Glutamatergic neuron (in vitro differentiated cells): ENCODE data around the gene AHCYL2. TPM values are rescaled to one million over a fixed set of nuclear protein-coding genes. Genes with fewer than 3 reads are reported as not detected.
"Not testable (repeated sequence)": the region's sequence is repeated elsewhere in the genome, so short reads cannot be mapped to it uniquely, and the experiment has no call there.

Experiments
- DNase-seq: peaks from one replicate; pipeline ENCODE4 v3.0.0; 2022
- H3K27ac Mint-ChIP-seq: one replicate; pipeline ENCODE4 v1.8.0; 2020; ENCODE audit warnings: mild to moderate bottlenecking, mixed read lengths, inconsistent platforms; ENCODE audit not compliant: unreplicated experiment
- H3K27me3 Mint-ChIP-seq: one replicate; pipeline ENCODE4 v1.8.0; 2020; ENCODE audit warnings: mild to moderate bottlenecking, moderate library complexity, mixed read lengths, inconsistent platforms; ENCODE audit not compliant: unreplicated experiment
- H3K36me3 Mint-ChIP-seq: one replicate; pipeline ENCODE4 v1.8.0; 2020; ENCODE audit warnings: mild to moderate bottlenecking, mixed read lengths, inconsistent platforms; ENCODE audit not compliant: unreplicated experiment
- H3K4me1 Mint-ChIP-seq: one replicate; pipeline ENCODE4 v1.8.0; 2020; ENCODE audit warnings: mild to moderate bottlenecking, low read depth, mixed read lengths, inconsistent platforms; ENCODE audit not compliant: unreplicated experiment
- H3K4me3 Mint-ChIP-seq: one replicate; pipeline ENCODE4 v1.8.0; 2020; ENCODE audit warnings: mild to moderate bottlenecking, mixed read lengths, inconsistent platforms; ENCODE audit not compliant: unreplicated experiment
- H3K9me3 Mint-ChIP-seq: one replicate; pipeline ENCODE4 v1.8.0; 2020; ENCODE audit warnings: mild to moderate bottlenecking, moderate library complexity, mixed read lengths, inconsistent platforms; ENCODE audit not compliant: unreplicated experiment
- CTCF ChIP-seq: fragments of 200-600 bp; sonication (generic); IDR thresholded peaks from one replicate; pipeline ENCODE4 v1.5.0; 2021; ENCODE audit not compliant: partially characterized antibody, unreplicated experiment
- total RNA-seq: library from RNA; stranded (reverse); fragmentation: NEBNext Ultra II Directional; extraction: Animal tissue kit (Norgen Biotek cat#: 25700); gene quantifications from one replicate; pipeline ENCODE4 v1.2.1, GENCODE V29; 2021; ENCODE audit not compliant: unreplicated experiment

Gene AHCYL2
- total RNA-seq, 1 donor from 2014 or later: 16.8 TPM

GRCh38 chr7:129367700-129368388 is 143.0 kb downstream of the AHCYL2 start:
- peak; percentile 81 for TF ChIP-seq CTCF
- no peak overlapping the region for H3K27ac Mint-ChIP-seq
- H3K4me3 Mint-ChIP-seq: no peak overlapping the region
- H3K36me3 Mint-ChIP-seq: no peaks in the 10 kb centered on the region
- DNase-seq: peak; percentile 80
- no peaks in the 10 kb centered on the region for H3K9me3 Mint-ChIP-seq
- H3K27me3 Mint-ChIP-seq: peaks cover 2% of the 10 kb centered on the region
- peaks cover 10% of the 10 kb centered on the region for H3K4me1 Mint-ChIP-seq

- H3K36me3 Mint-ChIP-seq: no peaks in the 10 kb centered on the region
- peaks cover 10% of the 10 kb centered on the region for H3K4me1 Mint-ChIP-seq
- H3K27me3 Mint-ChIP-seq: peaks cover 2% of the 10 kb centered on the region
- TF ChIP-seq CTCF: no peak
- no peak overlapping the region for H3K27ac Mint-ChIP-seq
- H3K9me3 Mint-ChIP-seq: no peaks in the 10 kb centered on the region
- no peak for DNase-seq
- no peak overlapping the region for H3K4me3 Mint-ChIP-seq
Measured at GRCh38 chr7:129368389-129368986, 143.7 kb downstream of the AHCYL2 start.

GRCh38 chr7:129369447-129369846 is 144.6 kb downstream of the AHCYL2 start:
- H3K36me3 Mint-ChIP-seq, H3K4me1 Mint-ChIP-seq, H3K27me3 Mint-ChIP-seq, H3K4me3 Mint-ChIP-seq, H3K27ac Mint-ChIP-seq, DNase-seq, H3K9me3 Mint-ChIP-seq: not testable (repeated sequence)

- TF ChIP-seq CTCF: no peak
- Mint-ChIP-seq H3K36me3 (no peaks in the 10 kb centered on the region), H3K4me1 (peaks cover 11% of the 10 kb centered on the region), H3K27ac (no peak overlapping the region), H3K4me3 (no peak overlapping the region), H3K9me3 (no peaks in the 10 kb centered on the region), H3K27me3 (peaks cover 2% of the 10 kb centered on the region)
- DNase-seq: no peak
Measured at GRCh38 chr7:129370812-129371211, 146.0 kb downstream of the AHCYL2 start.

- TF ChIP-seq CTCF: no peak
- Mint-ChIP-seq H3K9me3 (no peaks in the 10 kb centered on the region), H3K27me3 (peaks cover 2% of the 10 kb centered on the region), H3K36me3 (no peaks in the 10 kb centered on the region), H3K4me3 (no peak overlapping the region), H3K27ac (no peak overlapping the region), H3K4me1 (peaks cover 11% of the 10 kb centered on the region)
- DNase-seq: no peak
Measured at GRCh38 chr7:129371487-129371886, 146.7 kb downstream of the AHCYL2 start.
